Stimulated activated CD8-positive, alpha-beta memory T cell treated with anti-CD3 and anti-CD28 coated beads, Interleukin-2, amount 100 ng/mL, for 48 hours (primary cell): Measurements from ENCODE around the gene FAM227B.
"Not testable (repeated sequence)": the region's sequence is repeated elsewhere in the genome, so short reads cannot be mapped to it uniquely, and the experiment has no call there.

ENCODE experiments used
- DNase-seq, 2 donors: peaks; one replicate each; pipeline ENCODE4 v3.0.0-alpha.2; 2020; ENCODE audit warnings: low read depth in 2 of 2

Gene FAM227B

DNA sequence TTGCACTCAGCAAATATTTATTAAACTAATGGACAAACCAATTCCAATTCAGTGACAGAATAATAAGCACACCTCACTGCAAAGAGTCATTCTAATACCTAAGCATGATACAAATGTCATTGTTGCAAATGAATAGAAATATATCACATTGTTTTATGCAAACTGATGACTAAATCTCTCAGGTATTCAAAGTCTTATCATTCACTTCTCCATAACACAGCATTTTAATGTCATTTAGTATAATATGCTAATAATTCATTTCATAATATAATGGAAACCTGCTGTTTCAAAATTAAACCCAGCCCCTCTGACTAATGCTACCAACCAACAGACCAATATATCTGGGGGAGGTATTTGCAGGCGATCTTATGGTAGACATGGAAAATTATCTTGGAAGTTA is 125.8 kb downstream of the FAM227B start:
- DNase-seq = no peak

DNA sequence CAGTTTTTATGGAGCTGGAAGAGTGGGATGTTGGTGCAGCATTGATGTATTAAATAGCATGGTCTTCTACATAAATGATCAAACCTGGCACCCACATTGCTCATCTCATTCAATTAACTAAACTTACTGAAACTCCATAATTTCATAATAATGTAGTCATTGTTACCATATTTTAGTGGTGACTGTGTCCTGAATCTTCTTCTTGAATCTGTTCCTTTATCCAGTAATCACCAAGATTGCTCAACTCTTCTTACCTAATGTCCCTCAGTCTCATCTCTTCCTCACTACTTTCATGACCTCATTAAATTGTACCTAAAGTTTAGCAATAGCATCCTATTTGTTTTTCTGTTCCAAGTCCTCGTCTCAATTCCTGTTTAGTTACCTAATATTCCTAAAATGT is 127.8 kb downstream of the FAM227B start:
- no peak for DNase-seq

DNA sequence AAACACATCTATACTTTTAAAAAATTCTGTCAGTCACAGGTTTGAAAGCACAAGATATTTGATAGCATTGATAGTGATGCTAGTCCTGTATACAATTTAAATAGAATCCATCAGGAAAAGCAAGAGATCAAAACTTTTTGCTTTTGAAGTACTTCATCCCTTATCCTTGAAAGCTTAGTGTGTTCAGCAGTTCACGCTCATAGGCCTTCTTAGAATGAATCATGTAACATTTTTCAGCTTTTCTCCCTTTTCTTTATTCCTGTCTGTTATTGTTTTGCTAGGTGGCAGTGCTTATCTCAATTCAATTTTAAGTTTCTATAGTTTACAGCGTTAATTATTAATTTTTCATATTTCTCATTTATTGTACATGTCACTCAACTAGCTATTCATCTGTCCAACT is 128.5 kb downstream of the FAM227B start:
- no peak for DNase-seq

DNA sequence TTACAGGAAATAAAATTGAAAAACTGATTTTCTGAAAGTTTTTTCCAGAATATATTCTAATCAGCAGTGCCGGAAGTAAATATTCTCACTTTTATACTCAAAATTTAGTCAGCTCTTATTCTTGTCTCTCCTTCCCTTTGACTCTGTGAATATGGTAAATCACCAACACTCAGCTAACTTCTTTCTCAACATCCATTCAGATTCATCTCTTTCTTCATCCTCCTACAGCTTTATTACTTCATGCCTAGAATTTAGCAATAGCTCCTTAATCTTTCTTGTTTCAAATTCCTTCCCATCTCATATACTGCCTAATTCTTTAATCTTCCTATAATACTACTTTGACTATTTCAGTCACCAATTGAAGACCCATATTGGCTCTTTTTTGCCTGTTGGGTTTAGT is 129.7 kb downstream of the FAM227B start:
- no peak for DNase-seq

DNA sequence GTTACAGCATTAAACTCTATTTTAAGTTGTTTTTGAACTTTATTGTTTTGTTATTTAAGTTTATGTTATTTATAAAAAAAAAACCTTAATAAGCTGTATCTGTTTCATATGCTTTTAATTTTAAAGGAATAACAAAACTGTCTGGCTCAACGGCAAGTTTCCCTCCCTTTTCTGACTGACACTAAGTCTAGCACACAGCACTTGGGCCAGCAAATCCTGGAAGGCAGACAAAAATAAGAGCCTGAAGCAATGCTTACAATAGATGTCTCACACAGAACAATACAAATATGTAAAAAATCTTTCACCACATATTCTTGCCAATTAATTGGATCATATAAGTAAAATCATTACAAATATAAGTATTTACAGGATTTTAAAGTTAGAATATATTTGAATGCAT is 135.2 kb downstream of the FAM227B start:
- not testable (repeated sequence) for DNase-seq

DNA sequence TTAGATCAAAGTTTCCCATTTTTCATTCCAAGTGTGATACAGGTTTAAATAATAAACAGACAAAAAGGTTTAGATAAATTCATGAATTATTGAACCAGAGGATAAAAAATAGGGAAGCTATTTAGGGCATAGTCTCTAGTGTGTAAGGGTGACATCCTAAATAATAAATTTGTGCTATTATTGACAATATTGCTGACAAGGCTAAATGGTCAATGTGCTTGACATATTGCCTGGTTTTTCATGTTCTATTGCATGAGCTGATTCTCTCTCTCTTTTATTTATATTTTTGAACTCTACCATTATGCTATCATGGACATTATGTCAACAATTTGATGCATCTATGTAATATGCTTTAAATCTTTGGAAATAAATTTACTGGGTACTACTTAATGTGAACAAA is 141.6 kb downstream of the FAM227B start:
- DNase-seq = not testable (repeated sequence)

- DNase-seq = not testable (repeated sequence)
Measured at GRCh38 chr15:49478021-49478420, 142.6 kb downstream of the FAM227B start.

- no peak for DNase-seq
Measured at GRCh38 chr15:49473031-49473430, 147.6 kb downstream of the FAM227B start.

DNA sequence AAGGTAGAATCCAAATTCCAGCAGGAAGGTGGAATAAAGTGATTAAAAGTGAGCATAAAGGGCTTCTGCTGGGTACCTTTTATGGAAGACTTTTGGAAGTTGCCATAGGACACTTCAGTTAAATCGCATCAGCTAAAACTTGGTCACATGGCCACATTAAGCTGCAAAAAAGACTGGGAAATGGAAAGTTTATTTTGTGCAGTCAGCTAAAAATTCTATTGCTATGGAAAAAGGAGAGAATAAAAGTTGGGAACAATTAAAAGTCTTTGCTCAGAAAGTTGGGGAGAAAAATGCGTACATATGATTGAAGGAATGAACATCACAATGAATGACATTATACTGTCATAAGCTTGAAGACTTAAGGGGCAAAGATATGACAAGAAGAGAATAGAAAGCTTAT is 148.3 kb downstream of the FAM227B start:
- DNase-seq = no peak

DNA sequence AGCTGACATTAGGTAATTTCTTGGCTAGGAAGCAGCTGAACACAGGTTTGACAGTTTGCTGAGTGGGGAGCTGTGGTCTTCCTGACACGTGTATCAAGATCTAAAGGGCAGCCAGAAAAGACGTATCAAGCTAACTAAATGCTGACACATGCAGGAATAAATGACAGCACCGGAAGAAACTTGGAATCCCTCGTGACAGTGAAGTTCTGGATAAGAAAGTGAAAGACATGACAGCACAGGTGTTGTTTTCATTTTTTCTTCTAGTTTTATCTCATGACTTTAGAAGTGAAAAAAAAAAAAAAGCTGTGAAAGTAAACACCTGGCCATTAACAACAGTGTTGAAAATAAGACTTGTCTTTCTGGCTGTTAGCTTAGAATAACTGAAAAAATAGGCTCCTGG is 148.9 kb downstream of the FAM227B start:
- DNase-seq = no peak

- DNase-seq = peak; percentile 14 to 19
Measured at GRCh38 chr15:49471248-49471647, 149.4 kb downstream of the FAM227B start.

DNA sequence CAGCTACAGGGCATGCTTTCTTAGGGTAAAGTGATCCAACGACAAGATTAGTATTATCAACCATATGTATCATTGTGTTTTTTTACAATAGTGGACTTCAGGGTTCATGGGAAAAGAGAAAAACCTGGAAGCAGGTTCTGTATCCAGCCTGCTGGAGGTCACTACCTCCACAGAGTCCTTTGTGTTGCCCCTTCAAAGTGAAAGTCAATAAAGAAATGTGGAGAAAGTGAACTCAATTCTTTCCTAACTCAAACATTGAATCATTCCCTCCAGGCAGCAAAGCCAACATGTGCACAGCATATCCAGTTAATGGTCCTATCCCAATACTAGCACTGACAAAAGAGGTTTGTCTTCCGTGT is 152.2 kb downstream of the FAM227B start:
- no peak for DNase-seq

- DNase-seq = no peak
Measured at GRCh38 chr15:49467746-49468480, 152.7 kb downstream of the FAM227B start.

GRCh38 chr15:49466119-49466518 is 154.5 kb downstream of the FAM227B start:
- DNase-seq = no peak

DNA sequence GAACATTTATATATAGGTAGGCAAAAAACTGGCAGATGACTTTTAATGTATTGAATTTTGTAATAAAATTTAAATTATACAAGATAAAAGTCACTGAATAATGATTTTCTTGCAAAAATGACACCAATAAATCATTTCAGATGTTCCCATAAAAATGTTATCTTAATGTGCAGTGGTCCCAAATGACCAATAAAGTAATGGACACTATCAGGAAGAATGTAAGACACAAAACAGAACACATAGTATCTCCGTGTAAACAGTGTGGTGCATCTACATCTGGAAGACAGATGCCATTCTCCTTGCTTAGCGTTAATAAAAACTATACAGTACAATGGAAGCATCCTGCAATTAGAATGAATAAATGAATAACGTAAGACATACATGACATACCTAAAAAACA is 156.1 kb downstream of the FAM227B start:
- no peak for DNase-seq

GRCh38 chr15:49462232-49462844 is 158.3 kb downstream of the FAM227B start:
- no peak for DNase-seq

DNA sequence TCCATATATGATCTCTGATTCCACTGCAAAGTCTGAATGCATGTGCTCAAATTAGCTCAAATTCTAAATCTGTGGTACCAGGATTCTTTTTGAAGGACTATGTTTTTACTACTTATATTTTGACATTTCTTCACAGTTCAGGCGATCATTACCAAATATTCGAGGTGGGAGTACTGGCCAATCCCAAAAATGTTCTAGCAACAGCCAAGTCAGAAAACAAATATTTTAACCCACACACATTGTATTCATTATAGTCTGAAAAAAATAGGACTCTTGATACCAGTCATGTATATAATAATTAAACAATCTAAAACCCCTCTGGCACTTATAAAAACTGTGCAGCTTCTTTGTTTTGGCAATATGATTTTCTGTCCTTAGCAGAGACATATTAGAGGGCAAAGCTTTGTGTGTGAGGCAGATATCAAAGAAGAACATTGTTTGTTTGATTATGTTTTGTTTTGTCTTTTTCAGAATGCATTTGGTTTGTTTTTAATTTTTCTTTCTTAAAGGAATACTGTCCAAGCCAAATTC is 160.1 kb downstream of the FAM227B start:
- DNase-seq = no peak

GRCh38 chr15:49458145-49458544 is 162.5 kb downstream of the FAM227B start:
- no peak for DNase-seq

- no peak for DNase-seq
Measured at GRCh38 chr15:49456166-49456565, 164.5 kb downstream of the FAM227B start.

DNA sequence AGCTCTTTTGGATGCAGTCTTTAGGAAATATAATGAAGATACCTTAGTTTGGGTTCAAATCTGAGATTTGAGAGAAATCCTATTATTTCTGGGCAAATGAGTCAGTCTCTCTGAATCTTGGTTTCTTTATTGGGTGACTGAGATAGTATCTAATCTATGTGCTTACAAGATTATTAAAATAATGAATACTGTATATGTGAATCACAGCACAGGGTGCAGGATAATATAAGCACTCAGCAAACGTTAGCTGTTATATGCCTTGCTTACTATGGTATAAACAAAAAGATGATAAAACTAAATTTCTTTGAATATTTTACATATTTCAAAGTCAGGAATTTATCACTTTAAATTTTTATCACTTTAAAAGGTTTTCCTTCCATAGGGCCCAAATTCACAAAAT is 168.0 kb downstream of the FAM227B start:
- no peak for DNase-seq

DNA sequence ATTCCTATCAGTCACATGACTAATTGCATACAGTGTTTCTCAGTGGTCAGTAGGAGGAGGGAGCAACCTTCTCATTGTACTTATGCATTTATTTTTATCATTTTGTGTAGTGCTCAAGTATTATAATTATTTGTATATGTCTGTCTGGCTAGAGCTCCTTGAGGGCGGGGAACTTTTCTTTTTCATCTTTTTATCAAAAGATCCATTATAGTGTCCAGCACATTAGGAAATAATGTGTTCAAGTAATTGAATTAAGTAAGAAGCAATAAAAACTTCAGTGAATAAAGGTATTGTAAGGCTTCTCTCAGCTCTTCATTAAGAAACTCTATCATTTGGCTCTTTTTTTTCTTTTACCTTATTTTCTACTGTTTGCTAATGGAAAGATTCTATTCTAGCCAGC is 178.8 kb downstream of the FAM227B start:
- DNase-seq = no peak

DNA sequence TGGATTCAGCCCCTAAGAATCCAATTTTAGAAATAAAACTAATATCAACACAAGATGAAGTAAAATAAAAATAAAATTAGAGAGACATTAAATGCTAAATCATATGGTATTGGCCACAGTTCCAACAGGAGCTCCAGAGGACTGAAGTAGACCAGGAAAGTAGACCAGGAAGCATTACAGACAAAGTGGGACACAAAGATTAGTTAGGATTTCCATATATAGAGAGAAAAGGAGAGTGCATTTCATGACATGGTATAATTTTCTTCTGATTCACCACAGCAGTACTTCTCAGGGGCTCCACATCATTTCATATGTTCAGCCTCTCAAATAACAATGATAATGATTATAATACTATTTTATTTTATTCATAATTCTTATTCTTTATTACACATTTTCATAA is 179.3 kb downstream of the FAM227B start:
- DNase-seq = no peak

DNA sequence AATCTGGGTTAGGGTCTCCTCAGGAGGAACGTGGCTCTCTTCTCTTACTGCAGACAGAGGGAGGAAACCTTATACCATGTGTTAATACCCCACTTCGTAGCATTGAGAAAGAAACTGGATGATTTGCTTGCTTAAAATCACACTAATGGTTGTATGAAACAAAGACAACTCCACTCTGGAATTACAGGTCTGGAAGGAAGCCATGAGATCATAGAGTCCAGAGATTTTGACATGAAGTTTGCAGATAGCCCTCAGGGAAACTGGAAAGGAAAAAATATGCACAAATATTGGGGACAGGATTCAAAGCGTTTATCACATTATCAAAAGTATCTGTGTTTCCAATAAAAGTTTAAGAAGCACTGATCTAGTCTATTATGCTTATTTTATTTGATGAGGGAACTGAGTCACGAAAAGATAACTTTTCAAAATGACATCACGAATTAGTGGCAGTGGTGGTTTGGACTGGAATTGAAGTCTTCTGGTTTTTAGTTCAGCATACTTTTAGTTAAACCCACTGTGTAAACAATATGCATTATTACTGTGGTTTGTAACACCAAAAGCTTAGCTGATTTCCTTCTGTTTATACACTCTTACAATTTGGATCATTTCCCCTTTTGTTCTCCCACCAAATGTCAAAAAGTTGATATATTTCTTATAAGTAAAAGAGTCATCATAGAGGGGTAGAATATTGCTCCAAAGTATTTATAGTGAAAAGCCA is 180.8 kb downstream of the FAM227B start:
- no peak for DNase-seq
